ENCODE results near the gene ACSF2. TPM values are rescaled to one million over a fixed set of nuclear protein-coding genes. Genes with fewer than 3 reads are reported as not detected.

Gene ACSF2
- total and polyA plus RNA-seq, 2 donors (not counting 3 experiments of a cell fraction or from before 2014, with no cell fraction given): 33.2 to 37.2 TPM

- H3K27ac ChIP-seq (ENCODE audit: insufficient read depth, low read depth, low read length): no peak overlapping the region
- FAIRE-seq (no peak), DNase-seq (ENCODE audit: low read depth, low spot score) (no peak)
- POLR2A ChIA-PET: no interaction called here
- H3K36me3 ChIP-seq (ENCODE audit: control insufficient read depth in 2 of 2, extremely low read depth in 1 of 2, insufficient read depth in 2 of 2, low read length in 2 of 2): no peaks in the 10 kb centered on the region
- TF ChIP-seq MYC (IDR thresholded peaks at IDR 0.05; ENCODE audit: low read depth, low read length) (no peak), FOS (IDR thresholded peaks at IDR 0.05; ENCODE audit: borderline replicate concordance, insufficient read depth, low read length) (no peak), POLR2AphosphoS5 (IDR thresholded peaks at IDR 0.05; ENCODE audit: insufficient read depth, low read depth, low read length) (no peak), POLR2A (IDR thresholded peaks at IDR 0.05; ENCODE audit: low read depth, low read length) (no peak), EZH2 (IDR thresholded peaks at IDR 0.05; ENCODE audit: borderline replicate concordance, low read depth, low read length, severe bottlenecking) (no peak), MAX (IDR thresholded peaks at IDR 0.05; ENCODE audit: insufficient read depth, insufficient read length) (no peak), JUN (IDR thresholded peaks at IDR 0.05; ENCODE audit: borderline replicate concordance, insufficient read depth, insufficient read length, low read depth) (no peak), GATA2 (IDR thresholded peaks at IDR 0.05; ENCODE audit: insufficient read depth, insufficient read length, low read depth, low read length) (no peak)
- TF ChIP-seq, protein P1, sequence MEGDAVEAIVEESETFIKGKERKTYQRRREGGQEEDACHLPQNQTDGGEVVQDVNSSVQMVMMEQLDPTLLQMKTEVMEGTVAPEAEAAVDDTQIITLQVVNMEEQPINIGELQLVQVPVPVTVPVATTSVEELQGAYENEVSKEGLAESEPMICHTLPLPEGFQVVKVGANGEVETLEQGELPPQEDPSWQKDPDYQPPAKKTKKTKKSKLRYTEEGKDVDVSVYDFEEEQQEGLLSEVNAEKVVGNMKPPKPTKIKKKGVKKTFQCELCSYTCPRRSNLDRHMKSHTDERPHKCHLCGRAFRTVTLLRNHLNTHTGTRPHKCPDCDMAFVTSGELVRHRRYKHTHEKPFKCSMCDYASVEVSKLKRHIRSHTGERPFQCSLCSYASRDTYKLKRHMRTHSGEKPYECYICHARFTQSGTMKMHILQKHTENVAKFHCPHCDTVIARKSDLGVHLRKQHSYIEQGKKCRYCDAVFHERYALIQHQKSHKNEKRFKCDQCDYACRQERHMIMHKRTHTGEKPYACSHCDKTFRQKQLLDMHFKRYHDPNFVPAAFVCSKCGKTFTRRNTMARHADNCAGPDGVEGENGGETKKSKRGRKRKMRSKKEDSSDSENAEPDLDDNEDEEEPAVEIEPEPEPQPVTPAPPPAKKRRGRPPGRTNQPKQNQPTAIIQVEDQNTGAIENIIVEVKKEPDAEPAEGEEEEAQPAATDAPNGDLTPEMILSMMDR (IDR thresholded peaks at IDR 0.05; ENCODE audit: extremely low read depth in 1 of 2, insufficient read depth in 1 of 2, low read depth in 1 of 2, low read length in 2 of 2): no peak
- H3K9me3 ChIP-seq (replicated peaks; ENCODE audit: control insufficient read depth, insufficient read depth, low read length): no peaks in the 10 kb centered on the region
- no TSS peak for BruUV-seq (replicated peaks)
- H3K79me2 ChIP-seq (ENCODE audit: control insufficient read depth, insufficient read depth, low read length): no peaks in the 10 kb centered on the region
- no peak overlapping the region for H2AFZ ChIP-seq (ENCODE audit: low read depth, low read length)
- H3K4me2 ChIP-seq (ENCODE audit: insufficient read depth, low read length): no peak overlapping the region
- peaks cover 10 to 30% of the 10 kb centered on the region in 2 experiments for H3K27me3 ChIP-seq (ENCODE audit: control insufficient read depth in 2 of 2, insufficient read depth in 2 of 2, low read length in 2 of 2)
- no peaks in the 10 kb centered on the region for H3K9me1 ChIP-seq (replicated peaks; ENCODE audit: control insufficient read depth, extremely low read depth, insufficient read depth, low read length)
- dilution Hi-C loops (cut with MboI; ENCODE audit: extremely low pct_ligation_motif_present, low sequenced_read_pairs): no loop called here
- H4K20me1 ChIP-seq (replicated peaks; ENCODE audit: control insufficient read depth, extremely low read depth, insufficient read depth, low read length): no peaks in the 10 kb centered on the region
- no peak overlapping the region for H3K9ac ChIP-seq (replicated peaks; ENCODE audit: extremely low read depth, insufficient read depth, low read length)
- intact Hi-C loops (cut with micrococcal nuclease): no loop called here
- CTCF ChIA-PET: interaction anchor here (1.6 to 2.6 kb wide), 2 partner anchors 77 to 112 kb away, joined by 4 to 10 read pairs; partner anchors contain the start of gene LRRC59
- H3K4me1 ChIP-seq (ENCODE audit: control insufficient read depth, extremely low read depth, insufficient read depth, low read length): peaks cover 2% of the 10 kb centered on the region
- no peak overlapping the region for H3K4me3 ChIP-seq (replicated peaks in 1 of 3; ENCODE audit: insufficient read depth in 1 of 3, low read depth in 1 of 3, low read length in 3 of 3)
These were observed 47.9 kb downstream of the ACSF2 start for GRCh38 chr17:50473901-50474300.

Data from endothelial cell of umbilical vein (primary cell).